Tibial artery (tissue), 4 donors: ENCODE measurements around the gene NTM.
"Not testable (repeated sequence)": the region's sequence is repeated elsewhere in the genome, so short reads cannot be mapped to it uniquely, and the experiment has no call there.

Source experiments
- DNase-seq, 2 donors: peaks; one replicate each; pipeline ENCODE4 v3.0.0-alpha.2; 2019
- H3K27ac ChIP-seq, 2 donors: fragments of 200-600 bp; sonication (generic) in 1 of 2; 1 replicate in 1 of 2; 2 replicates in 1 of 2; pipeline ENCODE4 v1.5.1; 2018 to 2019; ENCODE audit warnings: mild to moderate bottlenecking in 1 of 2
- H3K27me3 ChIP-seq, 2 donors: fragments of 200-600 bp; sonication (generic) in 1 of 2; one replicate each; pipeline versions ENCODE4 v1.5.1 to v1.6.0; 2016 to 2019
- H3K36me3 ChIP-seq, 3 donors: fragments of 200-600 bp; sonication (generic) in 2 of 3; one replicate each; pipeline ENCODE4 v1.5.1; 2016 to 2019; ENCODE audit warnings: mild to moderate bottlenecking in 2 of 3
- H3K4me1 ChIP-seq, 4 donors: fragments of 200-600 bp; sonication (generic) in 2 of 4; 1 replicate in 3 of 4; 2 replicates in 1 of 4; pipeline ENCODE4 v1.5.1; 2016 to 2019
- H3K4me3 ChIP-seq, 2 donors: fragments of 200-600 bp; sonication (generic) in 1 of 2; 1 replicate in 1 of 2; 2 replicates in 1 of 2; pipeline ENCODE4 v1.5.1; 2018 to 2019; ENCODE audit warnings: mild to moderate bottlenecking in 2 of 2
- H3K9me3 ChIP-seq, 3 donors: fragments of 200-600 bp; sonication (generic) in 1 of 3; one replicate each; pipeline ENCODE4 v1.5.1; 2016 to 2019
- CTCF ChIP-seq, 2 experiments: fragments of 200-600 bp in 1 of 2; fragments of 450-650 bp in 1 of 2; IDR thresholded peaks; one replicate each; pipeline ENCODE4 v1.5.1; 2017 to 2019; ENCODE audit warnings: antibody characterized with exemption in 2 of 2, mild to moderate bottlenecking in 1 of 2, moderate library complexity in 1 of 2
- intact Hi-C: fragments of 100-400 bp; cut with DNase I; formaldehyde crosslinking; loops from one replicate; pipeline ENCODE4 v1.15.0; 2023; ENCODE audit warnings: low total_unique reads

NTM gene

DNA sequence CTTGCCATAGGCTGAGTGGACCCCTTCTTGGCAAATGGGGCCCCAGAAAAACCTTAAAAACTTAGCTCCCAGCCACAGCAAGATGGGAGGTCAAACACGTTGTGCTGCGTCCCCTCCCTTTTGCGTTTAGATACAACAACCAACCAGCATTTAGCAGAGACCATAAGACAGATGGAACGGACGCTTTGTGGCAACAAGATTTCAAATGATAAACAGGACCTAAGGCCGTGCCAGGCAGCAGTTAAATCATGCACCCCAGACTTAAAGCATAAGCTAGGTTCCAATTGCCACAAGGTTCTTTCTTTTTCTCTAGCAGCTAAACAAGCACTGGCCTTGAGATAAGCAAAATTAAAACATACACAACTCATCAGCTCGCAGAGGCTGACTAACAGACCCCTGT, 39.4 kb upstream of the NTM start:
- intact Hi-C loops: no loop called here

GRCh38 chr11:131331546-131331945, 38.9 kb upstream of the NTM start:
- H3K27me3 ChIP-seq: no peaks in the 10 kb centered on the region
- H3K9me3 ChIP-seq: no peaks in the 10 kb centered on the region
- DNase-seq: no peak
- no peak overlapping the region for H3K27ac ChIP-seq
- H3K4me3 ChIP-seq: no peak overlapping the region
- H3K4me1 ChIP-seq: no peaks in the 10 kb centered on the region
- TF ChIP-seq CTCF (IDR thresholded peaks at IDR 0.05): no peak
- intact Hi-C loops: no loop called here
- no peaks in the 10 kb centered on the region for H3K36me3 ChIP-seq

More for the DNA sequence above, 39.4 kb upstream of the NTM start:
- Histone ChIP-seq H3K9me3 (no peaks in the 10 kb centered on the region), H3K27me3 (no peaks in the 10 kb centered on the region), H3K27ac (no peak overlapping the region), H3K4me1 (no peaks in the 10 kb centered on the region), H3K36me3 (no peaks in the 10 kb centered on the region), H3K4me3 (no peak overlapping the region)
- no peak for TF ChIP-seq CTCF (IDR thresholded peaks at IDR 0.05)
- DNase-seq: no peak

DNA sequence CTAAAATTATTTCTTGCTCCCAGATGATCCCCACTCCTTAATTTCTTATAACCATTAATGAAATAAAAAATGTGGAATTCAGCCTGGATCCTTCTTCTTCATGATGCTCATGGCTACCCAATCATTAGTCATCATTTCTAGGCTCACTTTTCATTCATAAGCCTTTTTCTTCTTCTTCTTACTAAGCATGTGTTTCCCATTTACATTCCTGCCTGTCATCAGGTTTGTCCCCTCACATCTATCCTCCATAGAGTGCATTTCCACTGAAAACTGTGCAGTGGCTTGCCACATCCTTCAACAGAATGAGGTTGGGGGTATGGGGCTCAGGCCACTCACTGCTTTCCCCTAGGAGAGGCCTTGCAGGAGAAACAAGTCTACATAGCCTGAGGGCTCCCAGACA, 35.8 kb upstream of the NTM start:
- TF ChIP-seq CTCF (IDR thresholded peaks at IDR 0.05): no peak
- no peaks in the 10 kb centered on the region for H3K4me1 ChIP-seq
- H3K9me3 ChIP-seq: no peaks in the 10 kb centered on the region
- H3K36me3 ChIP-seq: no peaks in the 10 kb centered on the region
- H3K27me3 ChIP-seq: no peaks in the 10 kb centered on the region
- H3K4me3 ChIP-seq: no peak overlapping the region
- no peak overlapping the region for H3K27ac ChIP-seq
- no peak for DNase-seq
- intact Hi-C loops: no loop called here

DNA sequence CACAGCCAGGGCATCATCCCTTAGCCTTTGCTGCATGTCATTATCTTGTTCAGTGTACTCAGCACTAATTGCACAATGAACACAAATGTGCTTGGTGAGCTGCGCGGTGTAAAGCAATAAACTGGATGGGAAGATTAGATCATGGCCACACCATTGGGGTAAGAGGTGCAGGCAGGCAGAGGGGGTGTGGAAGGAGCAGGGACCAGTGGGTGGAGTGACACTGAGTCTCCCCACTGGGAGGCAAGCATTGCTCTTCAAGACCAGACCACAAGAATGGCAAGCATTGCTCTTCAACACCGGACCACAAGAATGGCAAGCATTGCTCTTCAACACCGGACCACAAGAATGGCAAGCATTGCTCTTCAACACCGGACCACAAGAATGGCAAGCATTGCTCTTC, 28.5 kb upstream of the NTM start:
- not testable (repeated sequence) for H3K4me1 ChIP-seq, H3K9me3 ChIP-seq

GRCh38 chr11:131342442-131342841, 28.0 kb upstream of the NTM start:
- H3K9me3 ChIP-seq, intact Hi-C loops, H3K4me1 ChIP-seq, H3K27ac ChIP-seq, H3K27me3 ChIP-seq, H3K36me3 ChIP-seq, H3K4me3 ChIP-seq, DNase-seq: not testable (repeated sequence)

More for the DNA sequence above, 28.5 kb upstream of the NTM start:
- H3K27ac ChIP-seq, intact Hi-C loops, DNase-seq, H3K27me3 ChIP-seq, H3K36me3 ChIP-seq, H3K4me3 ChIP-seq: not testable (repeated sequence)

DNA sequence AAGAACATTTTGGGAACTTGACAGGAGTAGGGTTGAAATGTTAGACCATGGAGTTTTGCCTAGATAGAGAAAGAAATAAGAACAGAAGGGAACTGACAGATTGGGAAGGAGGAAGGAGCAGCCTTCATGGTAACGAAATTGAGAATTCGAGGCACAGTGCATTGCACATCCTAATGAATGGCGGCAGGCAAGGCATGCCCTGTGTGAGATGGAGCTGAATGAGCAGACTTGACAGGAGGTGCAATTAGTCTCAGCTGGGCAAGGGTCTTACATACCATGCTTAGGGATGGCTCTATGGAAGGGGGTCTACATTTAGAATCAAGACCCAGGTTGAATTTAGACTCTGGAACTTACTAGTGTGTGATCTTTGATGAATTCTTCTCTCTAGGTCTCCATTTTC, 25.0 kb upstream of the NTM start:
- Histone ChIP-seq H3K4me3 (no peak overlapping the region), H3K9me3 (no peaks in the 10 kb centered on the region), H3K4me1 (no peaks in the 10 kb centered on the region), H3K36me3 (no peaks in the 10 kb centered on the region), H3K27ac (no peak overlapping the region), H3K27me3 (no peaks in the 10 kb centered on the region)
- TF ChIP-seq CTCF (IDR thresholded peaks at IDR 0.05): no peak
- no peak for DNase-seq
- intact Hi-C loops: no loop called here

DNA sequence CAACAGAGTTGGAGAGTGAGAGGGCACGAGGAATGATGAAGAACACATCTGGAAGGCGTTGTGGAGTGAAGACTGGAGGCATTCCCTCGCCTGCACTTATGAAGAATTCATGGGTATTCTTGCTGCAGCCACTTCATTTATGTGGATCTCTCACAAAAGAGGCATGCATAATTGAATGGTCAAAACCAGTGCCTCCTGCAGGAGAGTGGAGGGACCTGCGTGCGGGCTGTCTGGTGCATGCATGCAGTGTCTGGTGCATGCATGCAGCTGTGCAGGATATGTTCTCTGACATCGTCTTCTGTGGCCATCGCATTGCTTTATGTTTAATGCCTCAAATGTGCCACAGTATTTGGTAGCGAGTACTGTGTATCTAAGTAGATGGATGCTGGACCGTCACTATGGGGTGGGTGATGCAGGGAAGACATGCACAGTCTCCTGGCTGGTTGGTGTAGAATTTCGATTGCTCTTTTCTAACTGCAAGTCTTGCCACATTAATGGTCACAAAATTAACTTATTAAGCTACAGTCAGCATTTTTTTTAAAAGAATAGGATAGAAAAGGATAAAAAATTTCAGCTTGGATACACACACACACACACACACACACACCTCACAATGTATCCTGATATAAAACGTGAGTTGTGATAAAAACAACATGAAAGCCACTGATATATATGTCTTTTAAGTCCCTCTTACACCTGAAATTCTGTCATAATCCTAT, 20.9 kb upstream of the NTM start:
- no peak for DNase-seq
- intact Hi-C loops: no loop called here

More for the DNA sequence above, 20.9 kb upstream of the NTM start:
- Histone ChIP-seq H3K27me3 (no peaks in the 10 kb centered on the region), H3K36me3 (no peaks in the 10 kb centered on the region), H3K4me1 (no peaks in the 10 kb centered on the region), H3K4me3 (no peak overlapping the region), H3K9me3 (no peaks in the 10 kb centered on the region), H3K27ac (no peak overlapping the region)
- no peak for TF ChIP-seq CTCF (IDR thresholded peaks at IDR 0.05)
